GM12873 (cell line): Measurements from ENCODE around the gene INPP5B.

ENCODE experiments used
- CTCF ChIP-seq: IDR thresholded peaks from 2 replicates; pipeline ENCODE4 v1.5.1; 2012; ENCODE audit warnings: low read depth, mild to moderate bottlenecking, moderate library complexity, low read length, control low read depth; ENCODE audit not compliant: insufficient read depth; ENCODE audit errors: missing control alignments

INPP5B gene

DNA sequence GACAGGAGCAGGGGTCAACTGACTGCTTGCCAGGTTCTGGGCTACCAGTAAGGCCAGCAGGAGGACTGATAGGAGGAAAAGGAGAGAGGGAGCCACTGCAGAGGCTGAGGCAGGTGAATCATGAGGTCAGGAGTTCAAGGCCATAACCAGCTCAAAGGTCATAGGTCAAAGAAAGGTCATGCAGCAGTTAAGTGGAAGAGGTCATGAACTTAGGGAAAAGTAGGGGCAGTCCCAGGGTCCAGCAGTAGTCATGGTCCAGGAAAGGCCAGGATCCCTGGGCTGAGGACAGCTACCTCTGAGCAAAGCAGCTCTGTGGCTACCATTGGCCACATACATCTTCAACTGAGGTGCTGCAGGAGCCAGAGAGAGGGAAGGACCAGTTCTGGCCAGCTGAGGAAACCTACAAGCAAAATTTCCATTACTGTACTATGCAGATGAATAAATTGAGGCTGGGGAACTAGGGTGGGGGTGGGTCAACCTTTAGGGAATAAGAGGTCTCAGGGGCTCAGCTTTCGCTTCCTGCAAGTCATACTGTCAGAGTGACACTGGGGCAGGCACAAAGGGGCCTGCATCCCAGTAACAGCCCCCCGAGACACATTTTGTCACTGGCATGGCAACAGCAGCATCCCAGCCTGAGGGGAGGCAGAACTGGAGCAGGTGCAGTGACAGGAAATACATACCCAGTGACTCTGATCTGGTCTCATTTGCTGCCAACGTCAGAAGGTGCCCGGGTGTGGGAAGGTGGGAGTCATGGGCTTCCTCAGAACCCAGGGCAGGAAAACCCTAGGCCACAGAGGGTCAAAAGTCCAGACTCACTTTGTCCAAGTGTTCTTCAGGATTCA, 5.2 kb upstream of the INPP5B start:
- TF ChIP-seq CTCF, result no peak

DNA sequence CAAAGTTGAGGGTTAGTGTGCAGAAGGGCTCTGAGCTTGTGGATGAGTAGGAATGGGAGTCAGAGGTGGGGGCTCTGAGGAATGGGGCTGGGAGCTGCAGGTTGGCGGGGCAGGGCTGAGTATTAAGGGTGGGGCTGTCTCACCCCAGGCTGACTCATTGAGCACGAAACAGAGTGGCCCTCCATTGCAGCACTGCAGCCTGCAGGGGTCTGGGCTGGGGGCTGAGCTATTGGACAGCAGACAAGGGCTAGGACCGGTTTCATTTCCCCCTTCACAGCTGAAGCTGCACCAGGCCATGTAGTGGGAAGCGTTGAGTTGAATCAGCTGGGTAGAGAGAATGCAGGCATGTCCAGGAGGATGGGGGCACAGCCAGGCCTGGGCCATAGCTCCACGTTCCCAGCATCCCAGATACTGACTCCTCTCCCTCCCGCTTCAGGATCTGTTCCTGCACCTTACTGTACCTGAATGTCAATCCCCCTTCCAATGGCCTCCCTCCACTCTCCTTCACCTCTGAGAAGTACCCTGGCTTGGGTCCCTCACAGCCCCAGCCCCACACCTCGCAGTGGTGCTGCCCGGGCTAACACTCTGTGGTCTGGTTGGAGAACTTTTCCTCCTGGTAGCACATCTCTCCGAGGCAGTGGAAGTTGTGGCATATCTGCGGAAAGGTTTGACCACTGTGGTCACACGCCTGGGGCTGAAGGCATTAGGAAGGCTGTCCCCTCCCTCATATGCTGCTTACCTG, 4.4 kb upstream of the INPP5B start:
- no peak for TF ChIP-seq CTCF

GRCh38 chr1:37949524-37950152, 2.8 kb upstream of the INPP5B start:
- TF ChIP-seq CTCF, result no peak

DNA sequence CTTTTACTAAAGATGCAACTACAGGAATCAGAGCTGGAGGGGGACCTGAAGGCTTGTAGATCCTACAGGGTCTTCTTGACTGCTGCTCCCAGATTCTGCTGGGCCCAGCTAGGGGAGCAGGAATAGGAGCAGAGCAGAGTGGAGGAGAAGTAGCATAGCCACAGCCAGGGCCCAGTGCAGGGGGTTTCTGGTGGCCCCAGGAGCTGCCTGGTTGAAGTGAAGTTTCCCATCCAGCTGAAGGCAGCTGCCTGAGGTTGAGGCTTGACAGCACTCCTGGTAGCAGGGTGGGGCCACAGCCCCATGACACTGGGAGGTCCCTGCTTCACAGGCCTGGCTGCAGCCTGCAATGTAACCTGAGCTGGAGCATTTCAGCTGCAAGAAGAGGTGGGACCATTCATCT, 2.0 kb upstream of the INPP5B start:
- no peak for TF ChIP-seq CTCF

- no peak for TF ChIP-seq CTCF
Observed at GRCh38 chr1:37948166-37948565, 1.3 kb upstream of the INPP5B start.

- TF ChIP-seq CTCF, result no peak
Observed at GRCh38 chr1:37947364-37947763, 511 bp upstream of the INPP5B start.
